Effector memory CD8-positive, alpha-beta T cell (primary cell): ENCODE measurements around the gene CIT.
"Not testable (repeated sequence)": the region's sequence is repeated elsewhere in the genome, so short reads cannot be mapped to it uniquely, and the experiment has no call there.

ENCODE experiments used
- ATAC-seq: fragments of 150-1000 bp; cut with Tn5 transposase; replicated peaks from 2 replicates; pipeline ENCODE4 v1.10.0; 2021; ENCODE audit warnings: mild to moderate bottlenecking, moderate library complexity
- DNase-seq, 3 experiments: peaks; one replicate each; pipeline ENCODE4 v3.0.0; 2021
- H3K27ac Mint-ChIP-seq, 2 donors: one replicate each; pipeline ENCODE4 v1.8.0; 2022; ENCODE audit warnings: mild to moderate bottlenecking in 2 of 2, mixed read lengths in 2 of 2, moderate library complexity in 2 of 2
- H3K27me3 Mint-ChIP-seq, 2 donors: one replicate each; pipeline ENCODE4 v1.8.0; 2022; ENCODE audit warnings: mixed read lengths in 2 of 2
- H3K36me3 Mint-ChIP-seq: one replicate; pipeline ENCODE4 v1.8.0; 2022; ENCODE audit warnings: mild to moderate bottlenecking, moderate library complexity, mixed read lengths; ENCODE audit not compliant: insufficient read depth
- H3K4me1 Mint-ChIP-seq, 2 donors: one replicate each; pipeline ENCODE4 v1.8.0; 2022; ENCODE audit warnings: low read depth in 2 of 2, mixed read lengths in 2 of 2
- H3K4me3 Mint-ChIP-seq, 2 donors: one replicate each; pipeline ENCODE4 v1.8.0; 2022; ENCODE audit warnings: mild to moderate bottlenecking in 2 of 2, mixed read lengths in 2 of 2, moderate library complexity in 2 of 2
- H3K9me3 Mint-ChIP-seq, 2 donors: one replicate each; pipeline ENCODE4 v1.8.0; 2022; ENCODE audit warnings: mixed read lengths in 2 of 2

CIT gene

GRCh38 chr12:119666226-119666795 lies 210.8 kb downstream of the CIT start:
- peaks cover 23 to 38% of the 10 kb centered on the region in 2 donors for H3K4me1 Mint-ChIP-seq
- H3K9me3 Mint-ChIP-seq: no peaks in the 10 kb centered on the region
- DNase-seq: no peak
- H3K27me3 Mint-ChIP-seq: peaks cover 0 to 5% of the 10 kb centered on the region in 2 donors
- H3K27ac Mint-ChIP-seq: peak overlapping the region; percentile 22
- ATAC-seq: no peak
- peaks cover 23% of the 10 kb centered on the region for H3K36me3 Mint-ChIP-seq
- peak overlapping the region; percentile 87 to 88 for H3K4me3 Mint-ChIP-seq

GRCh38 chr12:119665164-119665929 lies 211.8 kb downstream of the CIT start:
- no peak overlapping the region for H3K4me3 Mint-ChIP-seq
- peak overlapping the region in 1 of 2 donors; percentile 22 for H3K27ac Mint-ChIP-seq
- peaks cover 17 to 31% of the 10 kb centered on the region in 2 donors for H3K4me1 Mint-ChIP-seq
- ATAC-seq (no peak), DNase-seq (no peak)
- no peaks in the 10 kb centered on the region for H3K9me3 Mint-ChIP-seq
- peaks cover 23% of the 10 kb centered on the region for H3K36me3 Mint-ChIP-seq
- peaks cover 0 to 5% of the 10 kb centered on the region in 2 donors for H3K27me3 Mint-ChIP-seq

- H3K36me3 Mint-ChIP-seq: peaks cover 19% of the 10 kb centered on the region
- peaks cover 16 to 31% of the 10 kb centered on the region in 2 donors for H3K4me1 Mint-ChIP-seq
- H3K27me3 Mint-ChIP-seq: peaks cover 0 to 5% of the 10 kb centered on the region in 2 donors
- ATAC-seq (no peak), DNase-seq (no peak)
- no peaks in the 10 kb centered on the region for H3K9me3 Mint-ChIP-seq
- no peak overlapping the region for H3K27ac Mint-ChIP-seq
- no peak overlapping the region for H3K4me3 Mint-ChIP-seq
Observed at GRCh38 chr12:119664642-119665041, 212.5 kb downstream of the CIT start.

GRCh38 chr12:119661882-119662281 lies 215.2 kb downstream of the CIT start:
- DNase-seq: no peak
- no peaks in the 10 kb centered on the region for H3K9me3 Mint-ChIP-seq
- H3K4me1 Mint-ChIP-seq: peaks cover 11 to 17% of the 10 kb centered on the region in 2 donors
- peaks cover 1% of the 10 kb centered on the region for H3K36me3 Mint-ChIP-seq
- H3K27me3 Mint-ChIP-seq: peaks cover 0 to 5% of the 10 kb centered on the region in 2 donors
- ATAC-seq: no peak
- H3K4me3 Mint-ChIP-seq: no peak overlapping the region
- peak overlapping the region in 1 of 2 donors; percentile 78 for H3K27ac Mint-ChIP-seq

GRCh38 chr12:119660076-119660475 lies 217.0 kb downstream of the CIT start:
- no peaks in the 10 kb centered on the region for H3K36me3 Mint-ChIP-seq
- peak overlapping the region in 1 of 2 donors; percentile 76 for H3K4me3 Mint-ChIP-seq
- ATAC-seq: peak; percentile 90
- no peak for DNase-seq
- H3K4me1 Mint-ChIP-seq: peaks cover 6 to 9% of the 10 kb centered on the region in 2 donors
- no peaks in the 10 kb centered on the region for H3K9me3 Mint-ChIP-seq
- peak overlapping the region in 1 of 2 donors; percentile 78 for H3K27ac Mint-ChIP-seq
- H3K27me3 Mint-ChIP-seq: peaks cover 0 to 5% of the 10 kb centered on the region in 2 donors

- Mint-ChIP-seq H3K36me3 (no peaks in the 10 kb centered on the region), H3K27ac (peak overlapping the region in 1 of 2 donors; percentile 78), H3K27me3 (peaks cover 0 to 5% of the 10 kb centered on the region in 2 donors), H3K9me3 (no peaks in the 10 kb centered on the region), H3K4me1 (peaks cover 6 to 9% of the 10 kb centered on the region in 2 donors), H3K4me3 (peak overlapping the region in 1 of 2 donors; percentile 76)
- ATAC-seq: peak; percentile 71
- DNase-seq: peak; percentile 44 to 59 (median 54)
Observed at GRCh38 chr12:119659289-119659897, 217.7 kb downstream of the CIT start.

GRCh38 chr12:119658166-119658565 lies 219.0 kb downstream of the CIT start:
- H3K27me3 Mint-ChIP-seq, DNase-seq: not testable (repeated sequence)

GRCh38 chr12:119657001-119657400 lies 220.1 kb downstream of the CIT start:
- ATAC-seq, H3K27ac Mint-ChIP-seq, H3K4me3 Mint-ChIP-seq, H3K27me3 Mint-ChIP-seq, H3K36me3 Mint-ChIP-seq, H3K4me1 Mint-ChIP-seq, H3K9me3 Mint-ChIP-seq, DNase-seq: not testable (repeated sequence)

More at GRCh38 chr12:119658166-119658565, 219.0 kb downstream of the CIT start:
- H3K4me3 Mint-ChIP-seq, H3K27ac Mint-ChIP-seq, ATAC-seq, H3K9me3 Mint-ChIP-seq, H3K4me1 Mint-ChIP-seq, H3K36me3 Mint-ChIP-seq: not testable (repeated sequence)

GRCh38 chr12:119652665-119653064 lies 224.5 kb downstream of the CIT start:
- ATAC-seq: no peak
- H3K4me3 Mint-ChIP-seq: no peak overlapping the region
- no peak overlapping the region for H3K27ac Mint-ChIP-seq
- H3K36me3 Mint-ChIP-seq: no peaks in the 10 kb centered on the region
- H3K9me3 Mint-ChIP-seq: no peaks in the 10 kb centered on the region
- no peaks in the 10 kb centered on the region for H3K4me1 Mint-ChIP-seq
- DNase-seq: no peak
- H3K27me3 Mint-ChIP-seq: peaks cover 8 to 12% of the 10 kb centered on the region in 2 donors

- H3K9me3 Mint-ChIP-seq: no peaks in the 10 kb centered on the region
- ATAC-seq: no peak
- DNase-seq: no peak
- H3K4me1 Mint-ChIP-seq: no peaks in the 10 kb centered on the region
- no peak overlapping the region for H3K4me3 Mint-ChIP-seq
- H3K27me3 Mint-ChIP-seq: peaks cover 16 to 37% of the 10 kb centered on the region in 2 donors
- H3K27ac Mint-ChIP-seq: no peak overlapping the region
- H3K36me3 Mint-ChIP-seq: no peaks in the 10 kb centered on the region
Observed at GRCh38 chr12:119649202-119649808, 227.8 kb downstream of the CIT start.

GRCh38 chr12:119645535-119646059 lies 231.5 kb downstream of the CIT start:
- H3K27me3 Mint-ChIP-seq: peaks cover 30 to 64% of the 10 kb centered on the region in 2 donors
- H3K9me3 Mint-ChIP-seq: no peaks in the 10 kb centered on the region
- H3K27ac Mint-ChIP-seq: no peak overlapping the region
- H3K36me3 Mint-ChIP-seq: no peaks in the 10 kb centered on the region
- DNase-seq (no peak), ATAC-seq (no peak)
- no peaks in the 10 kb centered on the region for H3K4me1 Mint-ChIP-seq
- H3K4me3 Mint-ChIP-seq: no peak overlapping the region

- no peak overlapping the region for H3K4me3 Mint-ChIP-seq
- H3K9me3 Mint-ChIP-seq: no peaks in the 10 kb centered on the region
- ATAC-seq (no peak), DNase-seq (no peak)
- H3K27me3 Mint-ChIP-seq: peaks cover 33 to 70% of the 10 kb centered on the region in 2 donors
- H3K36me3 Mint-ChIP-seq: no peaks in the 10 kb centered on the region
- H3K4me1 Mint-ChIP-seq: no peaks in the 10 kb centered on the region
- no peak overlapping the region for H3K27ac Mint-ChIP-seq
Observed at GRCh38 chr12:119644930-119645329, 232.2 kb downstream of the CIT start.

- no peak overlapping the region for H3K4me3 Mint-ChIP-seq
- no peaks in the 10 kb centered on the region for H3K9me3 Mint-ChIP-seq
- no peak overlapping the region for H3K27ac Mint-ChIP-seq
- DNase-seq: no peak
- H3K4me1 Mint-ChIP-seq: no peaks in the 10 kb centered on the region
- no peaks in the 10 kb centered on the region for H3K36me3 Mint-ChIP-seq
- no peak for ATAC-seq
- peaks cover 36 to 77% of the 10 kb centered on the region in 2 donors for H3K27me3 Mint-ChIP-seq
Observed at GRCh38 chr12:119642986-119643385, 234.1 kb downstream of the CIT start.
